HG02870 (cell line): ENCODE data around the gene ASH1L.
A peak's percentile ranks its signal among the peaks of the same experiment; 100 is the strongest.
"Not testable (repeated sequence)": the region's sequence is repeated elsewhere in the genome, so short reads cannot be mapped to it uniquely, and the experiment has no call there.

Source experiments
- ATAC-seq: cut with Tn5 transposase; IDR thresholded peaks from one replicate; pipeline ENCODE4 v1.9.1; 2021; ENCODE audit warnings: mild to moderate bottlenecking, moderate library complexity; ENCODE audit not compliant: unreplicated experiment

The ASH1L gene

GRCh38 chr1:155562581-155563376, at the start of gene ASH1L:
ASH1L (minus strand) TSS chr1:155562803; CDS start chr1:155521519, 41,284 bp downstream.
- peak; percentile 73 for ATAC-seq

GRCh38 chr1:155610257-155610647, 47.6 kb upstream of the ASH1L start:
- peak; percentile 29 for ATAC-seq

GRCh38 chr1:155609515-155610256, 47.1 kb upstream of the ASH1L start, which contains the start of gene MSTO1:
MSTO1 (plus strand) TSS chr1:155610218; CDS start chr1:155610249, 31 bp downstream.
- peak; percentile 91 for ATAC-seq

GRCh38 chr1:155608888-155609225, 46.3 kb upstream of the ASH1L start:
- no peak for ATAC-seq

- no peak for ATAC-seq
Observed at GRCh38 chr1:155607708-155608107, 45.1 kb upstream of the ASH1L start.

- not testable (repeated sequence) for ATAC-seq
Observed at GRCh38 chr1:155599828-155600572, 37.4 kb upstream of the ASH1L start.

GRCh38 chr1:155598842-155599331, 36.3 kb upstream of the ASH1L start:
- ATAC-seq = no peak

- ATAC-seq = no peak
Observed at GRCh38 chr1:155596864-155597263, 34.3 kb upstream of the ASH1L start.

GRCh38 chr1:155595877-155596474, 33.4 kb upstream of the ASH1L start:
- ATAC-seq = not testable (repeated sequence)

GRCh38 chr1:155591770-155592169, 29.2 kb upstream of the ASH1L start:
- ATAC-seq = no peak

GRCh38 chr1:155590516-155591247, 28.1 kb upstream of the ASH1L start:
- not testable (repeated sequence) for ATAC-seq

GRCh38 chr1:155589282-155589681, 26.7 kb upstream of the ASH1L start:
- ATAC-seq = not testable (repeated sequence)

GRCh38 chr1:155583846-155584245, 21.2 kb upstream of the ASH1L start:
- ATAC-seq = not testable (repeated sequence)

- ATAC-seq = not testable (repeated sequence)
Observed at GRCh38 chr1:155575608-155576007, 13.0 kb upstream of the ASH1L start.

- no peak for ATAC-seq
Observed at GRCh38 chr1:155574077-155574476, 11.5 kb upstream of the ASH1L start.

- ATAC-seq = no peak
Observed at GRCh38 chr1:155570593-155570990, 8.0 kb upstream of the ASH1L start.

GRCh38 chr1:155569988-155570592, 7.5 kb upstream of the ASH1L start:
- no peak for ATAC-seq

GRCh38 chr1:155563377-155564022, 897 bp upstream of the ASH1L start:
- ATAC-seq = not testable (repeated sequence)
